HepG2 (cell line): Measurements from ENCODE around the gene ZDHHC7. TPM values are rescaled to one million over a fixed set of nuclear protein-coding genes. Genes with fewer than 3 reads are reported as not detected.
A peak's percentile ranks its signal among the peaks of the same experiment; 100 is the strongest.

Source experiments
- CENPBD1 ChIP-seq: sonication (generic); formaldehyde crosslinking; IDR thresholded peaks from 2 replicates; pipeline ENCODE4 v1.8.0; 2022; ENCODE audit warnings: missing genetic modification reagents, low read depth, mild to moderate bottlenecking, borderline replicate concordance
- HINFP ChIP-seq: sonication (generic); formaldehyde crosslinking; IDR thresholded peaks from 2 replicates; pipeline ENCODE4 v1.4.0; 2020; ENCODE audit warnings: low read depth, mild to moderate bottlenecking, missing genetic modification reagents
- KLF15 ChIP-seq: sonication (generic); formaldehyde crosslinking; IDR thresholded peaks from 2 replicates; pipeline ENCODE4 v1.8.1; 2023; ENCODE audit warnings: borderline replicate concordance, mild to moderate bottlenecking, inconsistent platforms, missing genetic modification reagents, mixed read lengths
- LCORL ChIP-seq, 2 experiments: fragments of 450-650 bp in 1 of 2; sonication (generic) in 1 of 2; formaldehyde crosslinking in 1 of 2; IDR thresholded peaks; 2 replicates each; pipeline versions ENCODE4 v1.5.0 to v1.6.1; 2017 to 2020; ENCODE audit warnings: antibody characterized with exemption in 1 of 2, missing genetic modification reagents in 1 of 2
- MNT ChIP-seq: fragments of 450-650 bp; IDR thresholded peaks from 2 replicates; pipeline ENCODE4 v1.6.1; 2016
- MTA3 ChIP-seq: sonication (generic); formaldehyde crosslinking; IDR thresholded peaks from 2 replicates; pipeline ENCODE4 v1.4.0; 2020; ENCODE audit warnings: missing genetic modification reagents
- NFE2L1 ChIP-seq: sonication (generic); formaldehyde crosslinking; IDR thresholded peaks from 2 replicates; pipeline ENCODE4 v1.4.0; 2020; ENCODE audit warnings: missing genetic modification reagents, mild to moderate bottlenecking, borderline replicate concordance
- NFIB ChIP-seq: sonication (generic); formaldehyde crosslinking; IDR thresholded peaks from 2 replicates; pipeline ENCODE4 v1.9.0; 2021; ENCODE audit warnings: missing genetic modification reagents, mild to moderate bottlenecking, borderline replicate concordance
- REST ChIP-seq, 2 experiments: IDR thresholded peaks; 2 replicates each; pipeline ENCODE4 v1.6.1; 2011 to 2012; ENCODE audit warnings: low read length in 2 of 2, borderline replicate concordance in 1 of 2, low read depth in 1 of 2, mild to moderate bottlenecking in 1 of 2, moderate library complexity in 1 of 2
- RXRA ChIP-seq: sonication (generic); formaldehyde crosslinking; IDR thresholded peaks from 2 replicates; pipeline ENCODE4 v1.5.1; 2020; ENCODE audit warnings: missing genetic modification reagents
- SNAPC2 ChIP-seq: sonication (generic); formaldehyde crosslinking; IDR thresholded peaks from 2 replicates; pipeline ENCODE4 v1.8.1; 2022; ENCODE audit warnings: mild to moderate bottlenecking, missing genetic modification reagents
- TBX3 ChIP-seq: fragments of 450-650 bp; IDR thresholded peaks from 2 replicates; pipeline ENCODE4 v1.6.1; 2017; ENCODE audit warnings: antibody characterized with exemption, mild to moderate bottlenecking, inconsistent platforms, borderline replicate concordance
- TGIF2 ChIP-seq: IDR thresholded peaks from 2 replicates; pipeline ENCODE4 v1.6.1; 2016; ENCODE audit warnings: control low read depth, missing compliant biosample characterization
- ZBTB25 ChIP-seq: IDR thresholded peaks from 2 replicates; pipeline ENCODE4 v1.6.1; 2018; ENCODE audit warnings: missing genetic modification reagents
- ZNF143 ChIP-seq: sonication (generic); formaldehyde crosslinking; IDR thresholded peaks from 2 replicates; pipeline ENCODE4 v1.4.0; 2020; ENCODE audit warnings: missing genetic modification reagents
- ZNF17 ChIP-seq: sonication (generic); formaldehyde crosslinking; IDR thresholded peaks from 2 replicates; pipeline ENCODE4 v1.5.0; 2020; ENCODE audit warnings: mild to moderate bottlenecking, missing genetic modification reagents
- ZNF260 ChIP-seq: sonication (generic); formaldehyde crosslinking; IDR thresholded peaks from 2 replicates; pipeline ENCODE4 v1.4.0; 2020; ENCODE audit warnings: missing genetic modification reagents, low read depth, mild to moderate bottlenecking, borderline replicate concordance
- ZNF317 ChIP-seq: sonication (generic); formaldehyde crosslinking; IDR thresholded peaks from 2 replicates; pipeline ENCODE4 v1.5.0; 2020; ENCODE audit warnings: mild to moderate bottlenecking, missing genetic modification reagents
- ZNF34 ChIP-seq: sonication (generic); formaldehyde crosslinking; IDR thresholded peaks from 2 replicates; pipeline ENCODE4 v1.4.0; 2020; ENCODE audit warnings: mild to moderate bottlenecking, missing genetic modification reagents, borderline replicate concordance
- ZNF629 ChIP-seq: sonication (generic); formaldehyde crosslinking; conservative IDR thresholded peaks from 2 replicates; pipeline ENCODE4 v1.5.0; 2020; ENCODE audit warnings: missing genetic modification reagents
- polyA plus RNA-seq, 8 experiments: library from polyadenylated mRNA; depleted of rRNA in 3 of 8; stranded (reverse) in 7 of 8; unstranded in 1 of 8; fragments of >200 nt; fragmentation: Illumina TruSeq in 4 of 8; extraction: Trizol in 4 of 8; gene quantifications; 2 replicates each; pipeline versions ENCODE4 v1.2.1 to v1.2.3, GENCODE V29; 2011 to 2016; ENCODE audit warnings: low read depth in 4 of 8, missing spikeins in 1 of 8, mixed read lengths in 1 of 8; ENCODE audit not compliant: insufficient read depth in 1 of 8
- total RNA-seq, 5 experiments: library from RNA; depleted of rRNA; stranded (reverse); fragments of >200 nt; fragmentation: Illumina TruSeq; extraction: Trizol; gene quantifications; 2 replicates each; pipeline ENCODE4 v1.2.3, GENCODE V29; 2016; ENCODE audit warnings: low read depth in 1 of 5

ZDHHC7 gene
- total and polyA plus RNA-seq, 2 of the 13 experiments (the other 11 are each of a cell fraction or from before 2014, with no cell fraction given): 46.8 to 67.6 TPM

- TF ChIP-seq ZNF317 (CRISPR knock-in tag) (0 out of 2 replicates have a peak, but pooled peaks have one; percentile 49), CENPBD1 (no peak), NFIB (CRISPR knock-in tag) (no peak), ZNF34 (CRISPR knock-in tag) (0 out of 2 replicates have a peak, but pooled peaks have one; percentile 37), SNAPC2 (0 out of 2 replicates have a peak, but pooled peaks have one; percentile 44), ZNF260 (CRISPR knock-in tag) (no peak), RXRA (CRISPR knock-in tag) (peak; percentile 39; the same call in 1 of the 2 replicates), MTA3 (CRISPR knock-in tag) (no peak), ZNF629 (no peak), REST (IDR thresholded peaks at IDR 0.05; ENCODE audit: borderline replicate concordance in 1 of 2, low read depth in 1 of 2, low read length in 2 of 2) (no peak), LCORL (IDR thresholded peaks at IDR 0.05) (no peak), LCORL (CRISPR knock-in tag; IDR thresholded peaks at IDR 0.05) (0 out of 2 replicates have a peak, but pooled peaks have one; percentile 18), ZNF17 (CRISPR knock-in tag) (no peak), MNT (peak; percentile 43; the same call in 1 of the 2 replicates), ZNF143 (CRISPR knock-in tag) (0 out of 2 replicates have a peak, but pooled peaks have one; percentile 31), TGIF2 (CRISPR knock-in tag) (no peak), TBX3 (no peak), HINFP (CRISPR knock-in tag) (peak; percentile 81; the same call in 1 of the 2 replicates), NFE2L1 (peak; percentile 69; the same call in 1 of the 2 replicates), KLF15 (CRISPR knock-in tag) (0 out of 2 replicates have a peak, but pooled peaks have one; percentile 46), ZBTB25 (CRISPR knock-in tag) (no peak; the same call in 1 of the 2 replicates)
Measured at GRCh38 chr16:85055493-85056210, 44.3 kb upstream of the ZDHHC7 start (continued).
